Omental fat pad (tissue), 4 donors: ENCODE results near the gene TET2. TPM values are rescaled to one million over a fixed set of nuclear protein-coding genes. Genes with fewer than 3 reads are reported as not detected.

Source experiments
- ATAC-seq: fragments of 150-250 bp; one replicate; pipeline ENCODE4 v1.9.1; 2016; ENCODE audit warnings: mild to moderate bottlenecking, moderate library complexity; ENCODE audit not compliant: low FRiP score
- DNase-seq: peaks from one replicate; pipeline ENCODE4 v3.0.0-alpha.2; 2019; ENCODE audit warnings: low spot score
- CTCF ChIP-seq, 3 donors: fragments of 450-650 bp; IDR thresholded peaks; one replicate each; pipeline ENCODE4 v1.5.1; 2016 to 2017; ENCODE audit warnings: antibody characterized with exemption in 3 of 3, mild to moderate bottlenecking in 3 of 3, moderate library complexity in 2 of 3
- total RNA-seq, 4 donors: library from RNA; depleted of rRNA; stranded (reverse); fragments of >200 nt; gene quantifications; one replicate each; pipeline ENCODE4 v1.1.0, GENCODE V29; 2016

TET2 gene
- total RNA-seq, 4 donors from 2014 or later, result 17.7 to 36.7 (median 22.1) TPM

GRCh38 chr4:105240037-105240436, 93.4 kb downstream of the TET2 start:
- ATAC-seq, result no peak
- DNase-seq, result no peak
- TF ChIP-seq CTCF (IDR thresholded peaks at IDR 0.05), result no peak

GRCh38 chr4:105241451-105241850, 94.8 kb downstream of the TET2 start:
- DNase-seq (no peak), ATAC-seq (no peak)
- no peak for TF ChIP-seq CTCF (IDR thresholded peaks at IDR 0.05)

GRCh38 chr4:105243446-105243845, 96.8 kb downstream of the TET2 start:
- no peak for TF ChIP-seq CTCF (IDR thresholded peaks at IDR 0.05)
- no peak for ATAC-seq

DNA sequence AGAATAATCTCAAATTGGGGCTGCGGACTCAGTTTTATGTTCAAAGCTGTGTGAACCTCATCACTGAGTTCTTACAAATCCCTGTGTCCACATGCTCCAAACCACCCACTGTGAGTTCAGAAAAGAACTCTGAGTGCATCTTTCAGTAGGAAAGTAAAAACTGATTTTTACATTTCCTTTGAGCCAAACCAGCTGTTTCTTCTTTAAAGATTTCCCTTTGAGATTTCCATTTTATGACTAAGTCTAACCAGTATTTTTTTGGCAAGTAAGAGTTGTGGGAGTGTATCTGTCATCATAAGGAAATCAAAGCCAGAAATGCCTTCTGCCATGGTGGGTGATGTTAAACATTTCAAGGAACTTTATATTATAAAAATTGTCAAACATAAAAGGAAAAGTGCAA, 100.0 kb downstream of the TET2 start:
- ATAC-seq, result peak; percentile 54
- TF ChIP-seq CTCF (IDR thresholded peaks at IDR 0.05), result no peak
- no peak for DNase-seq

More at GRCh38 chr4:105243446-105243845, 96.8 kb downstream of the TET2 start:
- DNase-seq, result no peak

GRCh38 chr4:105248613-105249012, 101.9 kb downstream of the TET2 start:
- ATAC-seq (no peak), DNase-seq (no peak)
- TF ChIP-seq CTCF (IDR thresholded peaks at IDR 0.05), result no peak

DNA sequence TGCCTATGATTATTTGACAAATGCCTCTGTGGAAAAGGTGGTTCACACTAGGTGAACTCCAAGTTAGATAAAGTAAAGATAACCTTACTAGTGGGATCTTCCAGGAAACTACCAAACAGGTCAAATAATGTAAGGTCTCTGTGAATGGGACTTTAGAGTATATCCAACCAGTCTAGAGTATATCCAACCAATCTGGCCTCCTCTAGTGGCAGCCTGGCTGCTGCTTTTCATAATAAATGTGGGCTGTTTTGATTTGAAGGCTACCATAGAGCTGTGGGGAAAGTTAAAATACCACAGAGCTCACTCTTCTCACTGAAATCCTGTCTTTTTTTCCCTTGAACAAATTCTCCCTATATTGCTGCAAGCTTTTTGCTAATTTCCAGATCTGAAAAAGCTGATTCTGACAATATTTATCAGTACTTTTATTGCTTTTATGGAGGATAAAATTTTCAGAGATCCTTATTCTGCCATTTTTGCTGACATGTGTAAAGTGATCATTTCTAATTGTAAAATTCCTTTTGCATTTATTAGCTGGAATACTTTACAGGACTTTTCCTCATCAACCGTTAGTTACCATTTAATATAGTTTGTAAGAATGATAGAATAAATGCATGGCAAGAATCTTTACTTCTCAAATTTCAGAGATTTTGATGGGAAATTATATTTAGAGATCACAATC, 111.3 kb downstream of the TET2 start:
- TF ChIP-seq CTCF (IDR thresholded peaks at IDR 0.05), result no peak
- ATAC-seq, result no peak
- no peak for DNase-seq

DNA sequence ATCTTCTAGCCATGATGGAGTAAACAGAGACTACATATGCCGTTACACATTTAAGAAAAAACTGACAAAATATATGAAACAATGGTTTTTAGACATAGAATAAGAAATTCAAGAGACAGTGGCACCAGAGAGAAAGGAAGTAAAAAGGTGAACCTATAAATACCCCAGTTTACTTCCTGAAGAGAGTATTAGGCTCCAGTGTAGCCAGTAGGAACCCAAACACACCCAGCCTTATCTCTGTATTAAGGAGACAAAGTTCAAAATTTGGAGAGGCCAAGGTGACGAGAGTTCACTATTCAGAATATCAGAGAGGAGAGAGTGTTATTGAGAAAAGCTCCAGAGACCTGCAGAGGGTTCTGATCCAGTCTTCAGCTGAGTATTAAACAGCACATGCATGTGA, 119.0 kb downstream of the TET2 start:
- DNase-seq (no peak), ATAC-seq (no peak)
- no peak for TF ChIP-seq CTCF (IDR thresholded peaks at IDR 0.05)
